KOPT-K1 (cell line): ENCODE measurements around the gene GGNBP2.

Experiments used
- H3K27ac ChIP-seq: fragments of 200-600 bp; sonication (generic); 2 replicates; pipeline ENCODE4 v1.5.1; 2016; ENCODE audit warnings: antibody characterized with exemption, mild to moderate bottlenecking, low read depth, low read length; ENCODE audit not compliant: poor library complexity, severe bottlenecking
- H3K36me3 ChIP-seq: fragments of 200-600 bp; sonication (generic); 2 replicates; pipeline ENCODE4 v1.5.1; 2017; ENCODE audit warnings: antibody characterized with exemption, mild to moderate bottlenecking, low read length, moderate library complexity; ENCODE audit not compliant: insufficient read depth
- H3K9me3 ChIP-seq: fragments of 200-600 bp; sonication (generic); 2 replicates; pipeline ENCODE4 v1.5.1; 2017; ENCODE audit warnings: antibody characterized with exemption, low read length, mild to moderate bottlenecking; ENCODE audit not compliant: insufficient read depth, poor library complexity, severe bottlenecking

GGNBP2 gene

DNA sequence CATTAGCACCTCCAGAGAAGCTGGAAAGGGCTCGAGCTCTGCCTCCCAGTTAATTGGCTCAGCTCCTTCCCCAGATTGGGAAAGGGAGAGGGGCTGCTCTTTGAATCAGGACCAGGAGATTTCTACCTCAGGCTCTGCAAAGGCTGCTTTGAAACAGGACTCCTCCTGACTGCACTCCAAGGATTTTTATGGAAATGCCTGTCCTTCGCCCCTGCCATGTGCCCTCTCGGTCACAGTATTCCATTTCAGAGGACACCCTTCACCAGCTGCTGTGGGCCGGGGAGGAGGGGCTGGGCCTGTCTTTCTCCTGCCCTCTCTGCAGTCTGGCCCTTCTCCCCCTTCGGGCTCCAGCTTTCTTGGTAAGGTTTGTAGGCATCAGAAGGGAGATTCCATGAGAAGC is 70.2 kb downstream of the GGNBP2 start:
- H3K36me3 ChIP-seq, result no peaks in the 10 kb centered on the region
- H3K27ac ChIP-seq, result no peak overlapping the region
- no peaks in the 10 kb centered on the region for H3K9me3 ChIP-seq

DNA sequence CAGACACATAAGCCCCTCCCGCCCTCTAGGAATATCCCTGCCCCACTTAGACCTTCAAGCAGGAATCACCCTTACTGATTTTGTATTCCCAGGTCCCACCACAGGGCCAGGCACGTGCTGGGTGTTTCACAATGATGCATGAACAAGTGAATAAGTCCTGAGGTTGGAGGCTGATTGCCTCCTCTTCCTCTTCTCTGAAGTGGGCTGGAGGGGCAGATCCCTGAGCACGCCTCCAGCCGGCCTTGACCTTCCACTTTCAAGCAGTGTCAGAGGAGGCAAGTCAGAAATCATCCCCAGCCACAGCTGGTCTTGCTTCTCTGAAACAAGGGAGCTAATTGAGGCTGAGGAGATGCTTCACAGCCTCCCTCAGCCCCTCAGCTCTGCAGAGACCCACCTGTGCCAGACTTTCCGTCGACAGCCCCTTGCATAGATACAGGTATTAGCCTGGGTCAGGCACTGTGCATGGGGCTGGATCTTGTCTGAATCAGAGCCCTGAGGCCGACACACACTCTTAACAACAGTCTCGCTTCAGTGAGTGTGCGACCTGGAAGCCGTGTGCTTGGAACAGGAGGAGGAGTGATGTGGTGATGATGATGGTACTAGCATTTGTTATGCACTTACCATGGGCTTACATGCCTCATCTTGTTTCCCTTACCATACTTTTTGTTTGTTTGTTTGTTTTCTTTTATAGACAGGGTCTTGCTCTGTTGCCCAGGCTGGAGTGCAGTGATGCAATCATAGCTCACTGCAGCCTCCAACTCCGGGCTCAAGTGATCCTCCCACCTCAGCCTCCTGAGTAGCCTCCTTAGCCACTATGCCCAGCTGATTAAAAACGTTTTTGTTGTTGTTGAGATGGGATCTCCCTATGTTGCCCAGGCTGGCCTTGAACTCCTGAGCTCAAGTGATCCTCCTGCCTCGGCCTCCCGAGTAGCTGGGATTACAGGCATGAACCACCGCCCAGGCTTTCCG is 71.6 kb downstream of the GGNBP2 start:
- Histone ChIP-seq H3K27ac (no peak overlapping the region), H3K36me3 (no peaks in the 10 kb centered on the region), H3K9me3 (no peaks in the 10 kb centered on the region)

DNA sequence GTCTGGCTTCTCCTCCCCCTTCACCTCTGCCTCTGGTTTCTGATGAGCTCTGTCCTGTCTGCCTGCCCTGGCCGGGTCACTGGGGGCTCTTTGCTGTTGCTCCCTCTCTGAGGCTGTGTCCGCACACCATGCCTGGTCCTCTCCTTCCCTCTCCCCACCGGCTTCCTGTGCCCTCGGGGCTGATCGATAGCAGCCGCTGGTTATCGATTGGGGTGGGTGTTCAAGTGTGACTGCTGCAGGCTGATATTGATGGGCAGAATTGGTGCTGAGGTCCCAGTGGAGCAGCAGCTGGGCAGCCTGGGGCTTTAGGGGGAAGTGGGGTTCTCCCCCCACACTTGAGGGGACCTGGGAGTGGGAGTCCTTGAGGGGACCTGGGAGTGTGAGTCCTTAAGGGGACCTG is 73.1 kb downstream of the GGNBP2 start:
- no peak overlapping the region for H3K27ac ChIP-seq
- H3K36me3 ChIP-seq, result no peaks in the 10 kb centered on the region
- no peaks in the 10 kb centered on the region for H3K9me3 ChIP-seq

- H3K27ac ChIP-seq, result no peak overlapping the region
- no peaks in the 10 kb centered on the region for H3K9me3 ChIP-seq
- H3K36me3 ChIP-seq, result no peaks in the 10 kb centered on the region
Measured at GRCh38 chr17:36623281-36623680, 78.6 kb downstream of the GGNBP2 start.

- Histone ChIP-seq H3K9me3 (no peaks in the 10 kb centered on the region), H3K36me3 (no peaks in the 10 kb centered on the region), H3K27ac (no peak overlapping the region)
Measured at GRCh38 chr17:36625188-36625587, 80.5 kb downstream of the GGNBP2 start.

DNA sequence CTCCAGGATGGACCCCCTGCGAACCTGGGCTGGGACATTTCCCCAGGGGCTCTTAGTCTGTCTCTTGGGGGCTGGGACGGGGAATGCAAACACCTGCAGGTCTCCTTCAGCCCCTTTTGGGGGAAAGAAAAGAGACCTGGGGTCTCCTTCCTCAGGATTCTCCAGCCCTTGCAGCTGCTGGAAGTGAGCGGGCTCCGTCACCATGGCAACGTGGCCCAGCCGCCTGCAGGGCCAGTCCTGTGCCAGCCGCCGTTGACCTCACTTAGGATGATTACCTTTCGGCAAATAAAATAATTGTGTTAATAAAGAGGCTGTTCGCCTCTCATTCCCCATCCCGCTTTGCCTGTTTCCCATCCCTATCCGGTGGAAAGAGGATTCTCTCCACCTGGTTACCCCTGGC is 82.4 kb downstream of the GGNBP2 start:
- no peaks in the 10 kb centered on the region for H3K9me3 ChIP-seq
- no peak overlapping the region for H3K27ac ChIP-seq
- no peaks in the 10 kb centered on the region for H3K36me3 ChIP-seq

DNA sequence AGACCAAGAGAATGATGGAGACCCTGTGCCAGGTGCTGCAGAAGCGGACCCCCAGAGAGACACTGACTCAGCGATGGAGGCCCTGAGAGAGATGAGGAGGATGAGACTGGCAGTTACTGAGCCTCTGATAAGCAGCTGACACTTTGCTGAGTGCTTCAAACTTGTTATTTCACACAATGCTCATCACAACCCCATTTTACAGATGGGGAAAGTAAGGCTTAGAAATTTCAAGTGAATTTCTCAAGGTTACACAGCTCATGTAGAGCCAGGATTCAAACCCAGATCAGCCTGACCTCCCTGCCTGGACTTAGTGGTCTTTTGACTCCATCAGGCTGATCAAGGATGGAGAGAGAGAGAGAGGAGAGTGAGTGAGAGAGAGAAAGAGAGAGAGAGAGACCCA is 83.9 kb downstream of the GGNBP2 start:
- Histone ChIP-seq H3K9me3 (no peaks in the 10 kb centered on the region), H3K27ac (no peak overlapping the region)

DNA sequence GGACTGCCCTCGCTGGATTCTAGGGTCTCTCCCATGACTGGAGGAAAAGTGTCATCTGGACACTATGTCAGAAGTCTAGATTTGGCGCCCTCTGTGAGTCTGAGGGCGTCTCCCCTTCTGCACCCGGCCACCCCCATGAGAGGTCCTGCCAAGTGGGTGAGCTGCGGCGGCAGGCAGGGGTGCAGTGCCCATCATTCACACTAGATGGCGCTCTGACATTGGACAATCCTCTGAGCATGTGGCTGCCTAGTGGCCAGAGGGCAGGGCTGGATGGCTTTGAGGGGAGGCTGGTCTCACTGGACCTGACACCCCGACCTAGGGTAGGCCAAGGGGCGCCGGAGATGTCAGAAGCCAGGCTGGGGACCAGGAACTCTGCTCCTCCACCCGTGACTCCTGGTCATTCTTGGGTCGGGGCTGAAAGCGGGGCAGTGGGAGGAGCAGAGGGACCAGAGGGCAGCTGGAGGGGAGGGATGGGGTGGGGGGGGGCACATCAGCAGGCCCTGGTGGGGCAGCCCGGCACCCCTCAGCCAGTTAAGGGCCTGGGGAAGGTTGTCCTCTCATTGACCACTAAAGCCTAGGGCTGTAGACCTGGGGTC is 84.6 kb downstream of the GGNBP2 start:
- H3K36me3 ChIP-seq, result no peaks in the 10 kb centered on the region
- no peak overlapping the region for H3K27ac ChIP-seq
- no peaks in the 10 kb centered on the region for H3K9me3 ChIP-seq

More for the DNA sequence above, 83.9 kb downstream of the GGNBP2 start:
- no peaks in the 10 kb centered on the region for H3K36me3 ChIP-seq

DNA sequence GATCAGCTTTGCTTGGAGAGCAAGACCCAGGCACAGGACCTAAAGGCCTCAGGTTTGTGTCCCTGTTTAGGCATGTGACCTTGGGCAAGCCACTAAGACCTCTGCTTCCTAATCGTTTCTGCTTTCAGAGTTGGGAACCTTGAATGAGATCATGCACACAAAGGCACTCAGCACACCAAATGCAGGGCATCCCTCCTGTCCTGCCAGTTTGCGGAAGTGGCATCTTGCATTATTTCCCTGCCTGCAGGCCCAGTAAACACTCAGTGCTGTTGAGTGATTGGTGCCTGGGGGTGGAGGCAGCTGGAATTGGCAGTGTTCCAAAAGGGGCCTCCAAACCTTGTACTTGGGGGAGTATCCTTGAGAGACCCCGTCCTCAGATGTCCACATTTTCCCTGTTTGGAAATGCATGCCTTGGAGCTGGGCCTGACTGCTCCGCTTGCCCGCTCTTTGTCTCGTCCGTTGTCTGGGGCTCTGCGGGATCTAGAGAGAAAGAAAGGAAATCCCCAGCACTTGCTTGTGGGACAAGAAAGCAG is 85.3 kb downstream of the GGNBP2 start:
- H3K9me3 ChIP-seq, result no peaks in the 10 kb centered on the region
- no peak overlapping the region for H3K27ac ChIP-seq
- no peaks in the 10 kb centered on the region for H3K36me3 ChIP-seq

DNA sequence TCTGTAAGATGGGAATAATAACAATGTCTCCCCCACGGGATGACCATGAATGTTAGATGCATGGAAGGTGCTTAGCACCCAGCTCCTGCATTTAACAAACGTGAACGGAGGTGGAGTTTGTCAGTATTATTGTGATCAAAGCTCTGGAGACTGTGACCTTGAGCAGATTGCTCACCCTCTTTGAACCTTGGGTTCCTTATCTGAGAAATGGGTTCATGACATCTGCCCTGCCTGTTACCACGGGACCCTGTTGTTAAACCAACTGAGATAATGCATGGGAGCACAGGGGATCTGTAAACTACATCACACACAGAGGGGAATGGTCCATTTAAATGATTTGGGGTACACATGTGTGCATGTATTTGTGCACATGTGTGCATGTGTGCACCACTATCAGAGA is 86.3 kb downstream of the GGNBP2 start:
- H3K36me3 ChIP-seq, result no peaks in the 10 kb centered on the region
- no peaks in the 10 kb centered on the region for H3K9me3 ChIP-seq
- no peak overlapping the region for H3K27ac ChIP-seq

DNA sequence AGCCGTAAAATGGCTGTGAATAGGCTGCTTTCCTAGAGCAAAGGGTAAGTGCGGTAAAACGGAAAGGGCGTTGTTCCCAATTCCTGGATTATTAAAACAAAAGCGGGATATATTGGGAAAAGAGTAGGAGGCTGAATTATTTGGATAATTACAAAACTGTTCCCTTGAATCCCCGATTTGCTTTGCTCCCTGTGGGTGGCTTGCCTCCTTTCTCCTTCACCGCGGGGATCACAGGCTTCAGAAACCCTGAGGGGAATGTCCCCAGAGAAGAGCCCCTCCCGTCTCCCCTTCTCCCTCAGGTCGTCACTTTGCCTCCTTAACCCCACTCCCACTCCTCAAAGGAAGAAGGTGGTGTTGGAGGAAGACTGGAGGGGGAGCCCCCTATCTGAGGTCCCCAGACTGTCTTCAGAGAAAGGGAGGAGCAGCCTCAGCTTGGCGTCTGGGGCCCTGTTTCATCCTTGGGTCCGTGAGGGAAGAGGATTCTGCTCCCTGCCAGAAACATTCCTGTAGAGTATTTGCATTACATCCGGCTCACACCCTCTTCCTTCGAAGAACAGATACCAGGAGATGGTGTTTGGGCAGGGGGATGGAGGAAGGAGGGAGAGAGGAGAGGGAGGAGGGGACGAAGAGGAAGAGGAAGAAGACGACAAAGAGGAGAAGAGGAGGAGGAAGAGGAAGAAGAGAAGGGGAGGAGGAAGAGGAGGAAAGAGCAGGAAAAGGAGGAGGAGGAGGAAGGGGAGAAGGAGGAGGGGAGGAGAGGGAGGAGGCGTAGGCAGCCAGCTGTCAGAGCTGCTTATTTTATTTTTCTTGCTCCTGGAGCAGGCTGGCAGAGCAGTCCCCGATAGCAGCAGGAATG is 88.4 kb downstream of the GGNBP2 start:
- no peaks in the 10 kb centered on the region for H3K9me3 ChIP-seq
- H3K36me3 ChIP-seq, result no peaks in the 10 kb centered on the region
- no peak overlapping the region for H3K27ac ChIP-seq
